NT2/D1 (cell line): ENCODE results near the gene SLC38A2.
"Not testable (repeated sequence)": the region's sequence is repeated elsewhere in the genome, so short reads cannot be mapped to it uniquely, and the experiment has no call there.

Experiments
- DNase-seq: peaks from one replicate; pipeline ENCODE4 v3.0.0-alpha.2; 2011; ENCODE audit warnings: low read depth, low spot score
- H3K27me3 ChIP-seq: 2 replicates; pipeline ENCODE4 v1.6.0; 2011; ENCODE audit warnings: mild to moderate bottlenecking; ENCODE audit not compliant: insufficient read length, insufficient read depth
- H3K36me3 ChIP-seq: 2 replicates; pipeline ENCODE4 v1.6.1; 2011; ENCODE audit warnings: mild to moderate bottlenecking, low read length, mixed read lengths; ENCODE audit not compliant: insufficient read depth, insufficient read length
- H3K4me1 ChIP-seq: 2 replicates; pipeline ENCODE4 v1.5.1; 2011; ENCODE audit not compliant: insufficient read depth, insufficient read length
- H3K4me3 ChIP-seq: 2 replicates; pipeline ENCODE4 v1.5.1; 2011; ENCODE audit warnings: low read depth; ENCODE audit not compliant: insufficient read length
- H3K9ac ChIP-seq: 2 replicates; pipeline ENCODE4 v1.6.0; 2011; ENCODE audit warnings: low read depth; ENCODE audit not compliant: insufficient read length
- H3K9me3 ChIP-seq: 2 replicates; pipeline ENCODE4 v1.5.1; 2011; ENCODE audit warnings: mild to moderate bottlenecking, low read length; ENCODE audit not compliant: insufficient read depth
- SUZ12 ChIP-seq: IDR thresholded peaks from 2 replicates; pipeline ENCODE4 v1.6.1; 2011; ENCODE audit not compliant: insufficient read length, insufficient read depth; ENCODE audit errors: extremely low read depth
- YY1 ChIP-seq: IDR thresholded peaks from 2 replicates; pipeline ENCODE4 v1.6.1; 2011; ENCODE audit not compliant: insufficient read length, insufficient read depth
- ZNF274 ChIP-seq: IDR thresholded peaks from 2 replicates; pipeline ENCODE4 v1.6.1; 2011; ENCODE audit warnings: mild to moderate bottlenecking, low read depth, low read length

Gene SLC38A2

DNA sequence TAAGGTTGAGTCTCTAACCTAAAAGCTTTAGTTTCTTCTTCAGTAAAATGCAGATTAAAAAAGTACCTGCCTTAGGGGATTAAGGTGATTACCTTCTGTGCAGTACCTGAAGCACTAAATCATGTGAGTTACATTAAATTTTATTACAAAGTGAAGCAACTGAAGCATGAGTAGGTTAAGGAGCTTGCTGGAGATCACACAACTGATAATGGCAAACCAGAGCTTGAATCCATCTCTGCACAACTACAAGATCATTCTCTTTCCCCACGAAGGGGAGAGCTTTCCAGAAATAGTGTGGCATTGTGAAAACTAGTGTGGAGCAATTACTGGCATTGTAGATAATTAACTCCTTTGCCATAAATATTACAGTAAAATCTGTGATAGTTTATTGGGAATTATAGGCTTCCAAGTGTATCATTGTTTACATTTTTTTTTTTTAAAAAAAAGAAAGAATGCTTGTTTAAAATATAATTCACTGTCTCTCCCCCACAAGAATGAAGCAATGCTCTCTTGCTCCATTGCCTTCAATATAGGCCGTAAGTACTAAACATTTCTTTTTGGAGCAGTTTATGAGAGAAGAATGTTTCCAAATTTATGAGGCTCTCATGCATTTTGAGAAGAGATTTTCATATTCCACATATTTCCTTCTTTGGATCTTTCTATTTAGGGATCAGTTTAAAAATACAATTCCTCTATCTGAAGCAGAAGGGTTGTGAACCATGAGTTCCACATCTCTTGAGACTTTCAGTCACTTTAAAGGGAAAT lies 20.5 kb downstream of the SLC38A2 start:
- Histone ChIP-seq H3K27me3 (no peaks in the 10 kb centered on the region), H3K36me3 (no peaks in the 10 kb centered on the region), H3K9me3 (no peaks in the 10 kb centered on the region), H3K9ac (no peak overlapping the region), H3K4me1 (no peaks in the 10 kb centered on the region), H3K4me3 (no peak overlapping the region)
- TF ChIP-seq SUZ12 (no peak), ZNF274 (no peak), YY1 (no peak)
- no peak for DNase-seq

DNA sequence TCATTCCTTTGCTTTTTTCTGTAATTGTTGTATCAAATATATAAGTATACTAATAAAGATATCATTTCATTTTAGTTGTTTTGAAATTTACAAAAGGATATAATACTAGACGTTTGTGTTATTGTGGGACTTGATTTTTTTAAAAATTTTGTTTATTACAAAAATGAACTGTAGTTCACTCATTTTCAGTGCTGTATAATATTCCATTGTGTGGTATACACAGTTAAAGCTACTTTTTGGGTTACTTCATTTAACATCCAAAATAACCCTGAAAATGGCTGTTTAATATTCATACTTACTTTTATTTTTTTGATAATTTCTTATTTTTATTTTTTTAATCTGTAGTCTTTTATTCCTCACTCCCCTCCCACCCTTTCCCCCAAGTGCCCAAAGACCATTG lies 21.4 kb downstream of the SLC38A2 start:
- Histone ChIP-seq H3K4me1 (no peaks in the 10 kb centered on the region), H3K36me3 (no peaks in the 10 kb centered on the region), H3K4me3 (no peak overlapping the region), H3K27me3 (no peaks in the 10 kb centered on the region), H3K9me3 (no peaks in the 10 kb centered on the region), H3K9ac (no peak overlapping the region)
- DNase-seq = no peak
- TF ChIP-seq SUZ12 (no peak), ZNF274 (no peak), YY1 (no peak)

DNA sequence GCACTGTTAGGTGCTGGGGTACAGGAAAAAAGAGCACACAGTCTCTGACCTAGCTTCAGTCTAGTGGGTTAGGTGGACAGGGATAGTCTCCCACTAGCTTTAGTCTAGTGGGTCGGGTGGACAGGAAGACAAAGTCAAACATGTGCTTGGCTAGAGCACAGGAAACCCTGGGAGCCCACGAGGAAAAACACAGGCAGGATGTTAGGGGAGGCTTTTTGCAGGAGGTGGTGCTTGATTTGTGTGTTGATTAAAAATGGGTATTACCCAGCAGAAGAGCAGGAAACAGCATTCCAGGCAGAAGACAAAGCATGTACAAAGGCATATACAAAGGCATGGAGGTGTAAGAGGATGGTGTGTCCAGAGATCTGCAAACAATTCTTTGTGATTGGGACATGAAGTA lies 23.3 kb downstream of the SLC38A2 start:
- no peak overlapping the region for H3K4me3 ChIP-seq
- H3K9ac ChIP-seq = no peak overlapping the region
- H3K27me3 ChIP-seq = no peaks in the 10 kb centered on the region
- H3K4me1 ChIP-seq = no peaks in the 10 kb centered on the region
- DNase-seq = no peak
- TF ChIP-seq SUZ12 (no peak), YY1 (no peak), ZNF274 (no peak)
- no peaks in the 10 kb centered on the region for H3K36me3 ChIP-seq
- no peaks in the 10 kb centered on the region for H3K9me3 ChIP-seq

DNA sequence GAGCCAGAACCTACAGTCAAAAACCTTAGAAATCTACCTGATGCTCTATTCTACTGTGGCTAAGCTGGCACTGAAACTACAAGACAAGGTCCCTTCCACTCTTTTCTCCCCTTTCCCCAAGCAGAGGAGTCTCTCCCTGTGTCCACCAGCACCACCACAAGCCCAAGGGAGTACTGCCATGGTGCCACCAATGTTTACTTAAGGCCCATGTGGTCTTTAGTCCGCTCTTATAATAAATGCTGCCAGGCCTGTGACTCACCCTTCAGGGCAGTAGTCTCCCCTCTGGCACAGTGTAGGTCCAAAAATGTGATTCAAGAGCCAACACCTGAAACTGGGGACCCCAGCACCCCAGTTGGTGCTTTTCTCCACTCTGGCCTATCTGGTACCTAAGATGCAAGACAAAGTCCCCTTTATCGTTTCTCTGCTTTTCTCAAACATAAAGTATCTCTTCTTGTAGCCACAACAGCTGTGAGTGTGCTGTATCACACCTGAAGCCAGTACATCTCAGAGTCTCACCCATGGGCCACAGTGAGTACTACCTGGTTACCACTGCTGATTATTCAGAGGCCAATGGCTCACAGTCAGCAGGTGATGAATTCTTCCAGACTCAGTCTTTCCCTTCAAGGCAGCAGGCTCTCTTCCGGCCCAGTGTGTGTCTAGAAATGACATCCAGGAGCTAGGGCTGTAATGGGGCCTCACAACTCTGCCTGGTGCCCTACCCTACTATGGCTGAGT lies 29.3 kb downstream of the SLC38A2 start:
- Histone ChIP-seq H3K36me3 (no peaks in the 10 kb centered on the region), H3K4me1 (no peaks in the 10 kb centered on the region), H3K4me3 (no peak overlapping the region), H3K9ac (no peak overlapping the region), H3K9me3 (no peaks in the 10 kb centered on the region), H3K27me3 (no peaks in the 10 kb centered on the region)
- no peak for TF ChIP-seq ZNF274
- TF ChIP-seq YY1 = no peak
- no peak for TF ChIP-seq SUZ12
- DNase-seq = no peak

DNA sequence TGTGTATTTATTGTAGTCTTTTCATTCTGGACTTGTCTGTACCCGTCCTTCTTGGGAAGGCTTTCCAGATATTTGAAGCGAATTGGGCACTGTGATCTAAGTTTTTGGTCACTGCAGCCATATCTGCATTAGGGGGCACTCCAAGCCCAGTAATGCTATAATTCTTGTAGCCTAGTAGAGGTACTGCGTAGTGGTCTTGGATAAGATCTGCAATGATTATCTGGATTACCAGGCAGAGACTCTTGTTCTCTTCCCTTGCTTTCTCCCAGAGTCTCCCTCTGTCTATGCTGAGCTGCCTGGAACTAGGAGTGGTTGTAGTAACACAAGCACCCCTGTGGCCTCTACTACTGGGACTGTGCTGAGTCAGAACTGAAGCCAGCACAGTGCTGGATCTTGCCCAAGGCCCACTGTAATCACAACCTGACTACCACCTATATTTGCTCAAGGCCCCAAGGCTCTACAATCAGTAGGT lies 30.0 kb downstream of the SLC38A2 start:
- Histone ChIP-seq H3K4me3 (no peak overlapping the region), H3K9ac (no peak overlapping the region), H3K4me1 (no peaks in the 10 kb centered on the region), H3K36me3 (no peaks in the 10 kb centered on the region), H3K27me3 (no peaks in the 10 kb centered on the region), H3K9me3 (no peaks in the 10 kb centered on the region)
- DNase-seq = no peak
- TF ChIP-seq YY1 = no peak
- TF ChIP-seq ZNF274 = no peak
- TF ChIP-seq SUZ12 = no peak

DNA sequence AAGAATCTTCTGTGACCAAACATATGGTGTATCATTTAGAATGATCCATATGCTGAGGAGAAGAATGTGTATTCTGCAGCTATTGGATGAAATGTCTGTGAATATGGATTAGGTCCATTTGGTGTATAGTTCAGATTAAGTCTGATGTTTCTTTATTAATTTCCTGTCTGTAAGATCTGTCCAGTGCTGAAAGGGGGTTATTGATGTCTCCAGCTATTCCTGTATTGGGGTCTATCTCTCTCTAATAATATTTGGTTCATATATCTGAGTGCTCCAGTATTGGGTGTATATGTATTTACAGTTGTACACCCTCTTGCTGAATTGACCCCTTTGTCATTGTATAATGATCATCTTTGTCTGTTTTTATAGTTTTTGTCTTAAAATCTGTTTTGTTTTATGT lies 33.5 kb downstream of the SLC38A2 start:
- Histone ChIP-seq H3K4me1 (no peaks in the 10 kb centered on the region), H3K4me3 (no peak overlapping the region), H3K36me3 (no peaks in the 10 kb centered on the region), H3K9me3 (no peaks in the 10 kb centered on the region), H3K9ac (no peak overlapping the region), H3K27me3 (no peaks in the 10 kb centered on the region)
- no peak for TF ChIP-seq ZNF274
- DNase-seq = no peak

DNA sequence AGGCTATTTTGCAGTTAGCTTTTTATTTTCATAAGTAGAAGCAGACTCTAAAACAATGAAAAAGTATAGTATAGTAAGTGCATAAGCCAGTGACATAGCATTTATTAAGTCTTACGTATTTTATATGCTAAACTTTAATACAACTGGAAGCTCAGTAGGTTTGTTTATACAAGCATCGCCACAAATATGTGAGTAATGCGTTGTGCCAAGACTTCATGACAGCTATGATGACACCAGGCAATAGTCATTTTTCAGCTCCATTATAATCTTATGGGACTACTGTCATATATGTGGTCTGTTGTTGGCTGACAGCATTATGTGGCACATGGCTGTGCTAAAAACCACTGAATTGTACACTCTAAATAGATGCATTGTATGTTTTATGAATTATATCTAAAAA lies 40.3 kb downstream of the SLC38A2 start:
- Histone ChIP-seq H3K4me3 (no peak overlapping the region), H3K36me3 (no peaks in the 10 kb centered on the region), H3K9ac (no peak overlapping the region), H3K27me3 (no peaks in the 10 kb centered on the region), H3K4me1 (no peaks in the 10 kb centered on the region), H3K9me3 (peaks cover 7% of the 10 kb centered on the region; the same call in 1 of the 2 replicates)
- TF ChIP-seq ZNF274 (no peak), YY1 (no peak), SUZ12 (no peak)
- DNase-seq = no peak

DNA sequence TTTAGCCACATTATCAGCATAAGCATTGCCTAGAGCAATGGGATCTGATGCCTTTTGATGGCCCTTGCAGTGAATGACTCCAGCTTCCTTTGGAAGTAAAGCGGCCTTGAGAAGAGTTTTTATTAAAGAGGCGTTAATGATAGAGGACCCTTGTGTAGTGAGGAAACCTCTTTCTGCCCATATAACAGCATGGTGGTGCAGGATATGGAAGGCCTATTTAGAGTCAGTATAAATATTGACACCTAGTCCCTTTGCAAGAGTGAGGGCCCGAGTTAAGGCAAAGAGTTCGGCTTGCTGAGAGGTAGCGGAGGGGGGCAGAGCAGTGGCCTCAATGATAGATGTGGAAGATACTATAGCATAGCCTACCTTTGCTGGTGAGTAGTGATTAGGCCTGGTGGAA lies 47.5 kb downstream of the SLC38A2 start:
- not testable (repeated sequence) for H3K9ac ChIP-seq, H3K27me3 ChIP-seq, H3K4me1 ChIP-seq, H3K4me3 ChIP-seq, H3K36me3 ChIP-seq, DNase-seq
- H3K9me3 ChIP-seq = peaks cover 44% of the 10 kb centered on the region
